HG03108 (cell line): ENCODE measurements around the gene TMPRSS4.
"Not testable (repeated sequence)": the region's sequence is repeated elsewhere in the genome, so short reads cannot be mapped to it uniquely, and the experiment has no call there.

ENCODE experiments used
- ATAC-seq: cut with Tn5 transposase; IDR thresholded peaks from one replicate; pipeline ENCODE4 v1.9.1; 2021; ENCODE audit warnings: moderate library complexity; ENCODE audit not compliant: unreplicated experiment

The TMPRSS4 gene

GRCh38 chr11:118055966-118056365 lies 20.9 kb upstream of the TMPRSS4 start:
- ATAC-seq = no peak

- ATAC-seq = no peak
Measured at GRCh38 chr11:118056806-118057205, 20.1 kb upstream of the TMPRSS4 start.

GRCh38 chr11:118057251-118058145 lies 19.4 kb upstream of the TMPRSS4 start:
- no peak for ATAC-seq

GRCh38 chr11:118058311-118059245 lies 18.3 kb upstream of the TMPRSS4 start:
- no peak for ATAC-seq

- ATAC-seq = no peak
Measured at GRCh38 chr11:118059246-118059940, 17.5 kb upstream of the TMPRSS4 start.

- ATAC-seq = no peak
Measured at GRCh38 chr11:118060081-118060661, 16.7 kb upstream of the TMPRSS4 start.

GRCh38 chr11:118060869-118061268 lies 16.0 kb upstream of the TMPRSS4 start:
- ATAC-seq = no peak

GRCh38 chr11:118061586-118062125 lies 15.2 kb upstream of the TMPRSS4 start:
- ATAC-seq = no peak

GRCh38 chr11:118062181-118062580 lies 14.7 kb upstream of the TMPRSS4 start:
- not testable (repeated sequence) for ATAC-seq

- not testable (repeated sequence) for ATAC-seq
Measured at GRCh38 chr11:118062631-118063030, 14.2 kb upstream of the TMPRSS4 start.

- ATAC-seq = no peak
Measured at GRCh38 chr11:118064956-118065355, 11.9 kb upstream of the TMPRSS4 start.

GRCh38 chr11:118065384-118065783 lies 11.5 kb upstream of the TMPRSS4 start:
- no peak for ATAC-seq

- no peak for ATAC-seq
Measured at GRCh38 chr11:118067006-118067405, 9.9 kb upstream of the TMPRSS4 start.

- no peak for ATAC-seq
Measured at GRCh38 chr11:118068206-118068944, 8.5 kb upstream of the TMPRSS4 start.

- no peak for ATAC-seq
Measured at GRCh38 chr11:118068945-118069612, 7.8 kb upstream of the TMPRSS4 start.

GRCh38 chr11:118071416-118072030 lies 5.4 kb upstream of the TMPRSS4 start:
- ATAC-seq = no peak

- ATAC-seq = no peak
Measured at GRCh38 chr11:118073554-118073953, 3.3 kb upstream of the TMPRSS4 start.

GRCh38 chr11:118074091-118074685 lies 2.7 kb upstream of the TMPRSS4 start:
- no peak for ATAC-seq
